SJCRH30 (cell line): ENCODE measurements around the gene ZNF469. TPM values are rescaled to one million over a fixed set of nuclear protein-coding genes. Genes with fewer than 3 reads are reported as not detected.
"Not testable (repeated sequence)": the region's sequence is repeated elsewhere in the genome, so short reads cannot be mapped to it uniquely, and the experiment has no call there.

Experiments used
- DNase-seq, 2 experiments: peaks; one replicate each; pipeline ENCODE4 v3.0.0-alpha.2; 2015 to 2020
- H3K27ac ChIP-seq: fragments of 250-450 bp; sonication (Bioruptor Pico); 2 replicates; pipeline ENCODE4 v1.5.1; 2020; ENCODE audit warnings: mild to moderate bottlenecking, moderate library complexity
- H3K27me3 ChIP-seq: fragments of 250-450 bp; sonication (Bioruptor Pico); 2 replicates; pipeline ENCODE4 v1.5.1; 2020; ENCODE audit warnings: mild to moderate bottlenecking, moderate library complexity
- H3K36me3 ChIP-seq: fragments of 250-450 bp; sonication (Bioruptor Pico); 2 replicates; pipeline ENCODE4 v1.5.1; 2020; ENCODE audit warnings: mild to moderate bottlenecking, moderate library complexity
- H3K4me1 ChIP-seq: fragments of 250-450 bp; sonication (Bioruptor Pico); 2 replicates; pipeline ENCODE4 v1.5.1; 2020; ENCODE audit warnings: mild to moderate bottlenecking, moderate library complexity
- H3K4me3 ChIP-seq: fragments of 250-450 bp; sonication (Bioruptor Pico); 2 replicates; pipeline ENCODE4 v1.5.1; 2020; ENCODE audit warnings: mild to moderate bottlenecking, moderate library complexity
- H3K9me3 ChIP-seq: fragments of 250-450 bp; sonication (Bioruptor Pico); replicated peaks from 2 replicates; pipeline ENCODE4 v1.5.1; 2020; ENCODE audit warnings: mild to moderate bottlenecking, moderate library complexity
- total RNA-seq: library from RNA; depleted of rRNA; stranded (reverse); fragments of >200 nt; shearing (Covaris generic); gene quantifications from 2 replicates; pipeline ENCODE4 v1.2.3, GENCODE V29; 2014

ZNF469 gene
- total RNA-seq, 1 experiment from 2014 or later, result not detected

DNA sequence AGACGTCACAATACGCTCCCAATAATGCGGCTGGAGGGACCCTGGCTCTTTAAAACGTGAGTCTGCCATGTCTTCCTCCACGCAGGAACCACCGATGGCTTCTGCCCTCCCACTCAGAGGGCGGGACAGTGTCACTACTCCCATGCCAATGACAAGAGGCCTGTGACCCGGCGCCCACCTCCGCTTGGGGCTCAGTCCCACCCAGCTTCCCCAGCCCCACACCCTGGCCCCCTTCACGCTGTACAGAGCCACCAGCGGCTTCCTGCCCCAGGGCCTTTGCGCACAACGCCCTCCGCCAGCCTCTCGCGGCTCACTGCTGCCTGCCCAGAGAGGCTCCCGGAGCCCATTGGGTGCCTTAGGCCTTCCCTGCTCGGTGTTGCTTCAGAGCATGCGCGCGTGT, 29.5 kb upstream of the ZNF469 start:
- H3K9me3 ChIP-seq, result no peaks in the 10 kb centered on the region
- H3K27me3 ChIP-seq, result no peaks in the 10 kb centered on the region
- H3K4me1 ChIP-seq, result no peaks in the 10 kb centered on the region
- no peaks in the 10 kb centered on the region for H3K36me3 ChIP-seq
- no peak overlapping the region for H3K4me3 ChIP-seq
- no peak for DNase-seq
- H3K27ac ChIP-seq, result no peak overlapping the region

DNA sequence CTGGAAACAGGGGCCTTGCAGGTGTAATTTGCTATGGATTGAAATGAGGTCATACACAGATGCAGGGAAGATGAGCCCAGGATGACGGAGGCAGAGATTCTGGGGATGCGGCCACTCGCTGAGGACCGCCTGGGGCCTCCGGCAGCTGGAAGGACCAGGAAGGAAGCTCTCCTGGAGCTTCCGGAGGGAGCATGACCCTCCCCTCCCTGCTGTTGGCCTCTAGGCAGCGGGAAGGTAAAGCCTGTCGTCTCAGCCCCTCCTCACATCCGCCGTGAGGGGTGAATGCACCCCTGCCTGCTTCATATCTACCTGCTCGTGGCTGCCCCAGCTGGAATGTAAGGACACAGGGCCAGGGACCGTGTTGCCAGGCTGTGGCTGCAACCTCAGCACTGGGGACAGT, 29.1 kb upstream of the ZNF469 start:
- H3K4me3 ChIP-seq, result no peak overlapping the region
- no peak overlapping the region for H3K27ac ChIP-seq
- H3K27me3 ChIP-seq, result no peaks in the 10 kb centered on the region
- DNase-seq, result no peak
- no peaks in the 10 kb centered on the region for H3K4me1 ChIP-seq
- no peaks in the 10 kb centered on the region for H3K9me3 ChIP-seq
- H3K36me3 ChIP-seq, result no peaks in the 10 kb centered on the region

DNA sequence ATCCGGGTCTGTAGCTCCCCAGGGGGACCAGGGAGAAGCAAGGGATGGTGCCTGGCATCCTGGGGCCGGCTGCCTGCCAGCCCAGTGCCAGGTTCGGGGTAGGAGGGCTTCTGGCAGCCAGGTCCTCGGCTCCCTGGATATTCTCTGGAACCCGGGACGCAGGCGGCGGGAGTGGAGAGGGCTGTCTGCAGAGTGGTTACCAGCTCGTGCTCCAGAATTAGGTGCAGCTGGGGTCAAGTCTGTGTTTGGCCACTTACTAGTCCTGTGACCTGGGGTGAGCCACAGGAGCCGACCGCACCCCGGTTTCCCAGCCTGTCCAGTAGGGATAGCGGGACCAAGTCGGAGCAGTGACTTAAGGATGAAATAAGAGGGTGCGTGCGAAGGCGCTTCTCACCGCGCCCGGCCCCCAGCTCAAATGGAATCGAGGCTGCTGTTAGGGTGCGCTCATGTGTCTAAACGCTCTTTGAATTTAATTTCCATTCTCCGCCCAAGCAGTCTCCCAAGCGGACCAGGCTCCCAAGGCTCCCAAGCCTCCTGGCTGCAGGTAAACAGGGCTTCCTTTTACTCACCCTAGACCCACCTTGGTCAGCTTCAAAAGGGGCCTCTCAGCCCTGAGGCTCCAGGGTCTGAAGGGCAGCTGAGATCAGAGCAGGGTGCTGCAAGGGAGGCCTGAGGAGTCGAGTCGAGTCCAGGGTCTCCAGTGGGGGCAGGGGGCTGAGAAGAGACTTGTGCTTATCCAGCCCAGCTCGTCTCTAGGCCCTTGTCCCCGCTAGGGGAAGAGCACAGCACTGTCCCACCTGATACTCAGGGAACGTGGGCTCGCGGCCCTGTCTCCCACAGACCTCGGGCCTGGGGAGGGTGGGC, 28.3 kb upstream of the ZNF469 start:
- Histone ChIP-seq H3K27ac (no peak overlapping the region), H3K36me3 (no peaks in the 10 kb centered on the region)
- DNase-seq, result no peak

DNA sequence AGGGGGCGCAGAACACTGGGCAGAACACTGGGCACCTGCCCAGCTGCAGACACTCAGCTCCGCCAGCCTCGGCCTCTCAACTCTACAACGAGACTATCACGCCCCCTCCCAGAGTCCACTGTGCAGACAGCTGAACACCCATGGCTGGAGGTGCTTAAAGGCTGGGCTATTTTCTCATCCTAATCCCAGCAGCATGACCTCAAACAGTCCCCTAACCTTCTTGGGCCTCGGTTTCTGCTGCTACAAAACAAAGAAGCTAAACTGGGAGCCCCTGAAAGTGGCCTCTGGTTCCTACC, 27.7 kb upstream of the ZNF469 start:
- H3K9me3 ChIP-seq, result no peaks in the 10 kb centered on the region
- no peak overlapping the region for H3K27ac ChIP-seq
- no peaks in the 10 kb centered on the region for H3K4me1 ChIP-seq
- H3K27me3 ChIP-seq, result no peaks in the 10 kb centered on the region
- H3K4me3 ChIP-seq, result no peak overlapping the region
- no peak for DNase-seq
- no peaks in the 10 kb centered on the region for H3K36me3 ChIP-seq

More for the DNA sequence above, 28.3 kb upstream of the ZNF469 start:
- H3K4me3 ChIP-seq, result no peak overlapping the region
- no peaks in the 10 kb centered on the region for H3K27me3 ChIP-seq
- no peaks in the 10 kb centered on the region for H3K9me3 ChIP-seq
- H3K4me1 ChIP-seq, result no peaks in the 10 kb centered on the region

DNA sequence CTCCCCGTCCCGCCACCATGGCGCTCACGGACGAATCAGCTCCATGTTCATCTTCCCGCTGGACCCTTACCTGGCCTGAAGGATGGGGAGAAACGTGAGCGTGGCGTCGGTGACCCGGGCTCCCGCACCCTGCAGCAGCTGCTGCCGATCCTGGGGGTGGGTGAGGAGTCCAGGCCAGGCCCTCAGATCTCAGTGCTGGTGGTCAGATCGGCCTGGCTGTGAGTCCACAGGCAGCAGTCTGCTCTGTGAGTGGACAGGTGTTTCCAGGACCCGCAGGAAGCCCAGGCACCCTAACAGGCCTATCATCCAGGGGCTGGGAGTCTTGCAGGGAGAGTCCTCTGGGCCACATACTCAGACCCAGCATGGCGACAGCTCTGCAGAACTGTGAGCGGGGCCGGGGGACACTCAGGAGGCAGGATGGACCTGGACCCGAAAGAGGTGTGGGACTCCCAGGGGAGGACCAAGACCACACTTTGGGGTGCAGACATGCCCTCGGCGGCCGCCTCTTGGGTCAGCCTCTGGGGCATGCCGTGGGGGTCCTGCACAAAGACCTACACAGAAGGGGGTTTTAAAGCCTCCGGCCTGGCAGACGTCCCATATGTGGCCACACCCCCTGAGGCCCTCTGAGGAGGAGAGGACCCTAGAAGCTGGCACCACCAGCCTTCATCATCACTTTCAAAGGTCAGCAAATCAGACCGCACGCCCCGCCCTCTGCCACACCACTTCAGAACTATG, 27.2 kb upstream of the ZNF469 start:
- DNase-seq, result no peak
- no peak overlapping the region for H3K27ac ChIP-seq
- no peaks in the 10 kb centered on the region for H3K9me3 ChIP-seq
- H3K4me1 ChIP-seq, result no peaks in the 10 kb centered on the region
- no peak overlapping the region for H3K4me3 ChIP-seq
- no peaks in the 10 kb centered on the region for H3K27me3 ChIP-seq
- H3K36me3 ChIP-seq, result no peaks in the 10 kb centered on the region

DNA sequence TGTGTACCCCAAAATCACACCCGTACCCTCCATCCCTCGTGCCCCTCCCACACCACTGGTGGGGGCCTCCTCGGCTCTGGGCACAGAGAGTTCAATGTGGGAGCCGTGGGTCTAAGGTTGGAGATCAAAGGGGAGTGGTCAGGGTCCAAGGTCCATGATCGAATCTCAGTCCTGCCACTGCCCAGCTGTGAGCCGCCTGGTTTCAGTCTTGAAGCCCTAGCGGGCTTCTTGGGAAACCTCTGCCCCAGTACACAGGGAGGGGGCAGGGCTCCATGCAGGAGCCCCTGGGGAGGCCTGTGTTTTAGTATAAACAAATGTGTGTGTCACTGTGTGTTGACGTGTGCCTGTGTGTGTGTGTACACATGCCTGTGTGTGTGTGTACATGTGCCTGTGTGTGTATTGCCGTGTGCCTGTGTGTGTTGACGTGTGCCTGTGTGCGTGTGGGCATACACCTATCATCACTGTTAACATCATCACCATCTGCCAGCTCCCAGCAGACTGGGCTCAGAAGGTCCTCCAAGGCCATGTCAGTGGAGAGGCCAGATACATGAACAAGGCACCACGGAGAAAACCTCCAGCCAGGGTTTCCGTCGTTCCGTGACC, 26.5 kb upstream of the ZNF469 start:
- Histone ChIP-seq H3K27ac (no peak overlapping the region), H3K27me3 (no peaks in the 10 kb centered on the region), H3K4me1 (no peaks in the 10 kb centered on the region), H3K36me3 (no peaks in the 10 kb centered on the region), H3K4me3 (no peak overlapping the region), H3K9me3 (no peaks in the 10 kb centered on the region)
- DNase-seq, result no peak

DNA sequence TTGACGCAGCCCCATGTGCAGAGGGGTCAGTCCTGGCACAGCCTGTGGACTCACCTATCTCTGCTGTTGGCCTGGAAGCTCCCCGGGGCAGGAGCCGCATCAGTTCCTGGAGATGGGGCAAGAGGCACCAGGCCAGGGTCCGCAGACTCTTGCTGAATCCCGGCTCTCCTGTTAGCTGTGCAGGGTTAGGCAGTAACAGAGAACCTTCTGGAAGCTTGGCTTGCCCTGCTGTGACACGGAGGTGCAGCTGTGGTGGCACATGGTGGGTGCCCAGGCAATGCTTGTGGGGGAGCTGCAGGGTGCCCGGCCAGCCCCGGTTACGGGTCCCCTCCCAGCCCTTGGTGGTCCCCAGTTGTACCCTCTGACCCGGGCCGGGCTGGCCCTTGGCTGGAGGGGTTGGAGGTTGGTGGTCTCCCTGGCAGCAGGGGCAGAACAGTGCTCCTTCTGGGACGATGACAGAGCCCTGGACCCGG, 26.0 kb upstream of the ZNF469 start:
- H3K27me3 ChIP-seq, result no peaks in the 10 kb centered on the region
- H3K36me3 ChIP-seq, result no peaks in the 10 kb centered on the region
- no peaks in the 10 kb centered on the region for H3K9me3 ChIP-seq
- no peaks in the 10 kb centered on the region for H3K4me1 ChIP-seq
- H3K4me3 ChIP-seq, result no peak overlapping the region
- H3K27ac ChIP-seq, result no peak overlapping the region
- no peak for DNase-seq

DNA sequence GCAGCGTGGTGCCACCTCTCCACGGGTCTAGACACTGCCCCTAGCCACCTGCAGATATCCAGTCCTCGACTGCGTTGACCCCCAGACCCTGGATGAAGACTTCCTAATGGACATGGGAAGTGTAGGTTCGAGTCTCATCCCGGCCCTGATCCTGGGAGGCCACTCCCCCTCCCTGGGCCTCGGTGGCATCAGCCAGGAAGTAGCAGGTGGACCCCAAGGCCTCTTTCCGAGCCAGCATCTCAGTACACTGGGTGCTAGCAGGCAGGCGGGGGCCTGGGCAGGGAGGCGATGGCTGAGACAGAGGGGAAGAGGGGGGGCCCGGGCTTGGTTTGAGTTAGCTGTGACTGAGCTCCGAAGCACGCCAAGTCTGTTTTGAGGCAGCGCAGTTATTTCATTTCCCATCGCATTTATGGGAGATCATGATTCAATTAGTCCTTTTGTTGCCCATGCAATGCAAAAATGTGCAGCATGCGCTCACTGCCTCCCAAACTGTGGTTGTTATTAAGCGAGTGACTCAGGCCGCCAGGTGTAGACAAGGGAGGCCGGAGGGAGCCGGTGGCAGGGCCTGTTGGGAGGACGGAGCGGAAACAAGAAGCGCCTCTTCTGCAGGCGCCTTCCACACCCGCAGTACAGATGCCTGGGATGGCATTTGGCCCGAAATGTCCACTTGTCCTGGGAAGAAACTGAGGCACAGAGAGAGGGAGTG, 25.3 kb upstream of the ZNF469 start:
- Histone ChIP-seq H3K27ac (no peak overlapping the region), H3K4me3 (no peak overlapping the region), H3K9me3 (no peaks in the 10 kb centered on the region), H3K36me3 (no peaks in the 10 kb centered on the region), H3K4me1 (no peaks in the 10 kb centered on the region), H3K27me3 (no peaks in the 10 kb centered on the region)
- DNase-seq, result no peak

DNA sequence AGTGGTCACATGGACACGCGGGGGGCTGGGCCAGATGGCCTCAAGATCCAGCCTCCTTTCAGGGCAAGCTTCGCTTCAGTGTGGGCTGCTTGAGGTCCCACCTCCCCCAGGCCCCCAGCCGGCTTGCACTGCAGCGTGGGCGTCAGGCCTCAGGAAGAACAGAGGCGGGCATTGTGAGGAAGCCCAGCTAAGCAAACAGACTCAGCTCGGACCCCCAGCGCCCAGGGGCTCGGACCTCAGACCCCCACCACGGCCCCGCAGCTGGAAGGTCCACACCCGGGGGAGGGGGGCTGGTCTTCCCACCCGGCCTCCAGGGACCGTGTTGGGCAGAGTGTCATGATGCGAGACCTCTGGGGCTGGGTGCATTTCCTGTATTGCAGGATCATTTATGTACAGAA, 24.7 kb upstream of the ZNF469 start:
- Histone ChIP-seq H3K4me3 (no peak overlapping the region), H3K9me3 (no peaks in the 10 kb centered on the region), H3K36me3 (no peaks in the 10 kb centered on the region), H3K27ac (no peak overlapping the region), H3K4me1 (no peaks in the 10 kb centered on the region), H3K27me3 (no peaks in the 10 kb centered on the region)
- DNase-seq, result no peak

DNA sequence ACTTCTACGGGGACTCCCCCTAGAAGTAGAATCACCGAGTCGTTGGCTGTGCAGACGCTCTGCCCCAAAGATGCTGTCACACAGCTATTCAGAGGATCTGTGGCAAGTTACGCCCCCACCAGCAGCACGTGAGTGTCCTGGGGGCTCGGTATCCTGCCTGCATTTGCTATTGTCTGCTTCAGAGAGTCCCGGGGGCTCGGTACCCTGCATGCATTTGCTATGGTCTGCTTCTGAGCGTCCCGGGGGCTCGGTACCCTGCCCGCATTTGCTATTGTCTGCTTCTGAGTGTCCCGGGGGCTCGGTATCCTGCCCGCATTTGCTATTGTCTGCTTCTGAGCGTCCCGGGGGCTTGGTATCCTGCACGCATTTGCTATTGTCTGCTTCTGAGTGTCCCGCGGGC, 23.8 kb upstream of the ZNF469 start:
- Histone ChIP-seq H3K4me3 (no peak overlapping the region), H3K27ac (no peak overlapping the region), H3K4me1 (no peaks in the 10 kb centered on the region), H3K27me3 (no peaks in the 10 kb centered on the region), H3K9me3 (no peaks in the 10 kb centered on the region), H3K36me3 (no peaks in the 10 kb centered on the region)
- DNase-seq, result no peak

DNA sequence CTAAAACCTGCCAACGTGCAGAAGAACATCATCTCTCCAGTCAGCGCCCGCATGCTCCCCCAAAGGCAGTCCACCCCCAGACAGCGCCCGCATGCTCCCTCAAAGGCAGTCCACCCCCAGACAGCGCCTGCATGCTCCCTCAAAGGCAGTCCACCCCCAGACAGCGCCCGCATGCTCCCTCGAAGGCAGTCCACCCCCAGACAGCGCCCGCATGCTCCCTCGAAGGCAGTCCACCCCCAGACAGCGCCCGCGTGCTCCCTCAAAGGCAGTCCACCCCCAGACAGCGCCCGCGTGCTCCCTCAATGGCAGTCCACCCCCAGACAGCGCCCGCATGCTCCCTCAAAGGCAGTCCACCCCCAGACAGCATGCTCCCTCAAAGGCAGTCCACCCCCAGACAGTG, 22.4 kb upstream of the ZNF469 start:
- not testable (repeated sequence) for H3K4me1 ChIP-seq, H3K27me3 ChIP-seq, DNase-seq, H3K4me3 ChIP-seq, H3K27ac ChIP-seq, H3K9me3 ChIP-seq, H3K36me3 ChIP-seq

DNA sequence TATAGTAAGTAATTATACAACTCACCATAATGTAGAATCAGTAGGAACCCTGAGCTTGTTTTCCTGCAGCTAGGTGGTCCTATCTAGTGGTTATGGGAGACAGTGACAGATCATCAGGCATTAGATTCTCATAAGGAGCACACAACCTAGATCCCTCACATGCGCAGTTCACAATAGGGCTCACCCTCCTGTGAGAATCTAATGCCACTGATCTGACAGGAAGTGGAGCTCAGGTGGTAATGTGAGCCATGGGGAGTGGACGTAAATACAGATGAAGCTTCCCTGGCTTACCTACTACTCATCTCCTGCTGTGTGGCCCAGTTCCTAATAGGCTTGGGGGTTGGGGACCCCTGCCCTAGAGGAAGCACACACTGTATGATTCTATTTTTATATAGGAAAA, 21.8 kb upstream of the ZNF469 start:
- Histone ChIP-seq H3K27ac (no peak overlapping the region), H3K27me3 (no peaks in the 10 kb centered on the region), H3K4me3 (no peak overlapping the region), H3K4me1 (no peaks in the 10 kb centered on the region), H3K9me3 (no peaks in the 10 kb centered on the region), H3K36me3 (no peaks in the 10 kb centered on the region)
- no peak for DNase-seq

DNA sequence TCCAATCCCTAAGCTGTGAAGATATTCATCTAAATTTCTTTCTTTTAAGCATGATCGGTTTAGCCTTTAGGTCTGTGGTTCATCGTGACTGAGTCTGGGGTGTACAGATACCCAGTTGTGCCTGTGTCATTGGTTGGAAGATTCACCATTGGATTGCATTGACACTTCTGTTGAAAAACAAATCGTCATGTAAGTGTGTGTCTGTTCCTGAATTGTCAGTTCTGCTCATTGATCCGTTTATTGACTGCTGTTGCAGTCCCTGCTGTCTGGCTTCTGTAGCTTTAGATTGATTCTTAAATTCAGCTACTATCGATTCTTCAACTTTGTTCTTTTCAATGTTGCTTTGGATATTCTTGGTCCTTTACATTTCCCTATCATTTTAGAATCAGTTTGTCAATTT, 21.0 kb upstream of the ZNF469 start:
- H3K36me3 ChIP-seq, result no peaks in the 10 kb centered on the region
- no peaks in the 10 kb centered on the region for H3K4me1 ChIP-seq
- DNase-seq, result no peak
- H3K27ac ChIP-seq, result no peak overlapping the region
- H3K9me3 ChIP-seq, result no peaks in the 10 kb centered on the region
- H3K27me3 ChIP-seq, result no peaks in the 10 kb centered on the region
- H3K4me3 ChIP-seq, result no peak overlapping the region

DNA sequence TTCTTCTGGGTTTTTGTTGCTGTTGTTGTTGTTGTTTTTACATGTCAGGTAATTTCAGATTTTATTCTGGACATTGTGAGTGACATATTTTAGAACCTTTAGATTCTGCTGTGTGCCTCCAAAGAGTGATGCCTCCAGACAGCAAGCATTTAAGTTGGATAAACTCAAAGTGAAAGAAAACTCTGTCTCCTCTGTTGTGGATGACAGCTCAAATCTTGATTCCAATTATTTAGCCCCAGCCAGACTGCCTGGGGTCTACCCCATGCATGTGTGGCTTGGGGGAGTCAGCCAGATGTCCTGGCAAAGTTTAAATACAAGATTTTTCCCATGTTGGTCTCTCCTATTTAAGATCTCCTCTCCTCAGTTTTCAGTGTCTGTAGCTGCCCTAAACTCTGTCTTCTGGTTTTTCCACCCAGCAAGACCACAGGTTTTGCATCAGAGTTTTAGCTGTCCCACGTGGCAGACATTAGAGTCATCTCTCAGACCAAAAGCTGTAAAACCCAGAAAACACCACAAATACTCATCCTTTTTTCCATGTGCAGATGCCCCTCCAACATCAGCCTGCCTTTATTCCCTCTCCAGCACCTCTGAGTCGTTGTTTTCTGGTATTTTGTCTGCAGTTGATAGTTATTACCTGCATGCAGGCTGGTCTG, 19.4 kb upstream of the ZNF469 start:
- Histone ChIP-seq H3K9me3 (no peaks in the 10 kb centered on the region), H3K27me3 (no peaks in the 10 kb centered on the region)
- no peak for DNase-seq

More for the DNA sequence above, 19.4 kb upstream of the ZNF469 start:
- no peaks in the 10 kb centered on the region for H3K4me1 ChIP-seq
- H3K4me3 ChIP-seq, result no peak overlapping the region
- H3K27ac ChIP-seq, result no peak overlapping the region
- H3K36me3 ChIP-seq, result no peaks in the 10 kb centered on the region
